Stomach (tissue), 9 donors: ENCODE results near the gene SYNPO. TPM values are rescaled to one million over a fixed set of nuclear protein-coding genes. Genes with fewer than 3 reads are reported as not detected.

ENCODE experiments used
- DNase-seq, 2 donors: peaks; one replicate each; pipeline versions ENCODE4 v3.0.0 to v3.0.0-alpha.2; 2013 to 2019
- H3K27ac ChIP-seq, 5 donors: fragments of 200-600 bp in 4 of 5; sonication (generic) in 4 of 5; one replicate each; pipeline ENCODE4 v1.5.1; 2013 to 2019; ENCODE audit warnings: mild to moderate bottlenecking in 1 of 5, moderate library complexity in 1 of 5
- H3K27me3 ChIP-seq, 3 donors: fragments of 200-600 bp; sonication (generic); one replicate each; pipeline ENCODE4 v1.5.1; 2017 to 2019; ENCODE audit warnings: mixed run types in 1 of 3
- H3K36me3 ChIP-seq, 4 donors: fragments of 200-600 bp; sonication (generic); 1 replicate in 3 of 4; 2 replicates in 1 of 4; pipeline ENCODE4 v1.5.1; 2016 to 2019
- H3K4me1 ChIP-seq, 4 donors: fragments of 200-600 bp; sonication (generic); one replicate each; pipeline ENCODE4 v1.5.1; 2016 to 2019
- H3K4me3 ChIP-seq, 4 donors: fragments of 200-600 bp; sonication (generic) in 3 of 4; one replicate each; pipeline ENCODE4 v1.5.1; 2016 to 2019; ENCODE audit warnings: mild to moderate bottlenecking in 1 of 4
- H3K9me3 ChIP-seq, 4 donors: fragments of 200-600 bp; sonication (generic); one replicate each; pipeline ENCODE4 v1.5.1; 2016 to 2019
- CTCF ChIP-seq, 7 experiments: fragments of 450-650 bp in 4 of 7; fragments of 200-600 bp in 3 of 7; sonication (generic) in 3 of 7; IDR thresholded peaks; one replicate each; pipeline ENCODE4 v1.5.1; 2016 to 2019; ENCODE audit warnings: antibody characterized with exemption in 7 of 7, control low read depth in 2 of 7, mild to moderate bottlenecking in 1 of 7
- EP300 ChIP-seq: sonication (generic); formaldehyde crosslinking; IDR thresholded peaks from one replicate; pipeline ENCODE4 v1.6.1; 2017; ENCODE audit warnings: antibody characterized with exemption
- POLR2A ChIP-seq, 4 donors: fragments of 450-650 bp; IDR thresholded peaks; one replicate each; pipeline ENCODE4 v1.6.1; 2016; ENCODE audit warnings: antibody characterized with exemption in 4 of 4, control low read depth in 2 of 4, mild to moderate bottlenecking in 1 of 4, moderate library complexity in 1 of 4
- POLR2AphosphoS5 ChIP-seq, 3 donors: sonication (generic); formaldehyde crosslinking; IDR thresholded peaks; one replicate each; pipeline ENCODE4 v1.6.1; 2016; ENCODE audit warnings: antibody characterized with exemption in 3 of 3
- WGBS, 5 donors: extraction: QIAGEN DNeasy Blood & Tissue Kit in 3 of 5; methylation state at CpG; one replicate each; pipeline versions ENCODE4 v1.1.5 to v1.1.7; 2013 to 2018; 5-methylcytosine and 5-hydroxymethylcytosine counted together
- intact Hi-C: fragments of 100-400 bp; cut with DNase I; formaldehyde crosslinking; loops from one replicate; pipeline ENCODE4 v1.15.1; 2023; ENCODE audit warnings: low total_unique reads
- polyA plus RNA-seq, 3 donors: library from polyadenylated mRNA; stranded (reverse); fragments of 200-250 nt; gene quantifications; one replicate each; pipeline ENCODE4 v1.2.3, GENCODE V29; 2013
- total RNA-seq, 5 donors: library from RNA; depleted of rRNA; stranded (reverse); fragments of >200 nt; gene quantifications; one replicate each; pipeline versions ENCODE4 v1.1.0 to v1.2.3, GENCODE V29; 2014 to 2016
- donor health status: healthy with polysubstance abuse.
- donor health status: Bipolar disorder and iron deficiency.
- donor health status: healthy.

The SYNPO gene
- total and polyA plus RNA-seq, 8 donors = 3.7 to 52.7 (median 21.7) TPM

GRCh38 chr5:150627731-150628545, 12.5 kb upstream of the SYNPO start:
- WGBS, 5 donors = 42 to 65% (median 61%) methylated on average over 5 of the region's 5 CpGs

GRCh38 chr5:150628936-150629485, 11.4 kb upstream of the SYNPO start:
- Histone ChIP-seq H3K4me1 (peaks cover 54 to 88% (median 77%) of the 10 kb centered on the region in 4 donors), H3K27ac (peak overlapping the region in 4 of 5 donors; percentile 85 to 94 (median 92)), H3K9me3 (no peaks in the 10 kb centered on the region), H3K4me3 (no peak overlapping the region), H3K27me3 (peaks cover 0 to 6% (median 0%) of the 10 kb centered on the region in 3 donors), H3K36me3 (no peaks in the 10 kb centered on the region)
- TF ChIP-seq CTCF (IDR thresholded peaks at IDR 0.05) = no peak
- TF ChIP-seq EP300 = no peak
- TF ChIP-seq POLR2AphosphoS5 (IDR thresholded peaks at IDR 0.05) = no peak
- no peak for TF ChIP-seq POLR2A (IDR thresholded peaks at IDR 0.05)
- intact Hi-C loops = no loop called here
- no peak for DNase-seq
- whole genome bisulfite sequencing, 5 donors = 74 to 83% (median 81%) methylated on average over 12 of the region's 12 CpGs

More at GRCh38 chr5:150627731-150628545, 12.5 kb upstream of the SYNPO start:
- intact Hi-C loops = no loop called here
- DNase-seq = no peak
- H3K27ac ChIP-seq = peak overlapping the region; percentile 0 to 94 (median 92)
- peaks cover 61 to 90% (median 84%) of the 10 kb centered on the region in 4 donors for H3K4me1 ChIP-seq
- H3K9me3 ChIP-seq = no peaks in the 10 kb centered on the region
- peak overlapping the region in 1 of 4 donors; percentile 18 for H3K4me3 ChIP-seq
- peaks cover 0 to 6% (median 0%) of the 10 kb centered on the region in 3 donors for H3K27me3 ChIP-seq
- H3K36me3 ChIP-seq = no peaks in the 10 kb centered on the region
- TF ChIP-seq EP300 = no peak
- no peak for TF ChIP-seq POLR2A (IDR thresholded peaks at IDR 0.05)
- TF ChIP-seq CTCF (IDR thresholded peaks at IDR 0.05) = no peak
- no peak for TF ChIP-seq POLR2AphosphoS5 (IDR thresholded peaks at IDR 0.05)

GRCh38 chr5:150630016-150630415, 10.4 kb upstream of the SYNPO start:
- WGBS, 5 donors = 84 to 89% (median 87%) methylated on average over 2 to 6 of the region's 6 CpGs
- Histone ChIP-seq H3K27ac (peak overlapping the region in 4 of 5 donors; percentile 33 to 92 (median 50)), H3K4me1 (peaks cover 53 to 84% (median 72%) of the 10 kb centered on the region in 4 donors)

More at GRCh38 chr5:150630016-150630415, 10.4 kb upstream of the SYNPO start:
- no peaks in the 10 kb centered on the region for H3K36me3 ChIP-seq
- peaks cover 0 to 3% (median 0%) of the 10 kb centered on the region in 3 donors for H3K27me3 ChIP-seq
- intact Hi-C loops = no loop called here
- no peaks in the 10 kb centered on the region for H3K9me3 ChIP-seq
- H3K4me3 ChIP-seq = no peak overlapping the region
- TF ChIP-seq EP300 = no peak
- TF ChIP-seq CTCF (IDR thresholded peaks at IDR 0.05) = no peak
- TF ChIP-seq POLR2A (IDR thresholded peaks at IDR 0.05) = no peak
- TF ChIP-seq POLR2AphosphoS5 (IDR thresholded peaks at IDR 0.05) = no peak
- DNase-seq = no peak
